PC-9 (cell line): ENCODE measurements around the gene TGFB1I1. TPM values are rescaled to one million over a fixed set of nuclear protein-coding genes. Genes with fewer than 3 reads are reported as not detected.

Experiments
- BruUV-seq: library from RNA; stranded (reverse); fragments of 400-500 nt; replicated peaks from 2 replicates; lab custom pipeline; 2021; lab: Mats Ljungman, UMichigan
- CTCF ChIA-PET: fragments of 300-600 bp; sonication (Branson Sonifier 250); formaldehyde crosslinking; loops from one replicate; lab custom pipeline; 2022; ENCODE audit warnings: antibody characterized with exemption; lab: Charles Lee
- POLR2A ChIA-PET: fragments of 300-600 bp; sonication (Branson Sonifier 250); formaldehyde crosslinking; loops from one replicate; lab custom pipeline; 2022; ENCODE audit warnings: antibody characterized with exemption; ENCODE audit not compliant: unreplicated experiment; lab: Charles Lee
- DNase-seq, 2 experiments: peaks; one replicate each; pipeline versions ENCODE4 v3.0.0 to v3.0.0-alpha.2; 2015 to 2022; ENCODE audit warnings: mixed read lengths in 1 of 2
- H2AFZ ChIP-seq: fragments of 200-600 bp; sonication (generic); 2 replicates; pipeline ENCODE4 v1.8.1; 2017; ENCODE audit warnings: antibody characterized with exemption
- H3F3A ChIP-seq: fragments of 200-600 bp; sonication (generic); 2 replicates; pipeline ENCODE4 v1.8.1; 2017; ENCODE audit warnings: antibody characterized with exemption, mild to moderate bottlenecking, low read depth; ENCODE audit not compliant: insufficient read depth
- H3K27ac ChIP-seq: fragments of 200-600 bp; sonication (generic); 2 replicates; pipeline ENCODE4 v1.6.1; 2016; ENCODE audit warnings: mixed run types
- H3K27me3 ChIP-seq: fragments of 200-600 bp; sonication (generic); 2 replicates; pipeline ENCODE4 v1.6.1; 2016; ENCODE audit warnings: low read depth, mixed run types; ENCODE audit not compliant: insufficient read depth
- H3K36me3 ChIP-seq: fragments of 200-600 bp; sonication (generic); 2 replicates; pipeline ENCODE4 v1.6.1; 2016; ENCODE audit warnings: low read depth, mixed run types
- H3K4me1 ChIP-seq: fragments of 200-600 bp; sonication (generic); replicated peaks from 2 replicates; pipeline ENCODE4 v1.6.1; 2016; ENCODE audit warnings: mixed run types; ENCODE audit not compliant: insufficient read depth
- H3K4me2 ChIP-seq: fragments of 200-600 bp; sonication (generic); 2 replicates; pipeline ENCODE4 v1.6.1; 2017; ENCODE audit warnings: mixed run types
- H3K4me3 ChIP-seq: fragments of 200-600 bp; sonication (generic); 2 replicates; pipeline ENCODE4 v1.6.1; 2016; ENCODE audit warnings: mixed run types
- H3K79me2 ChIP-seq: fragments of 200-600 bp; sonication (generic); 2 replicates; pipeline ENCODE4 v1.6.1; 2017; ENCODE audit warnings: low read depth, mixed run types
- H3K9me2 ChIP-seq: fragments of 200-600 bp; sonication (generic); 2 replicates; pipeline ENCODE4 v1.8.1; 2017; ENCODE audit warnings: mild to moderate bottlenecking; ENCODE audit not compliant: insufficient read depth
- H3K9me3 ChIP-seq: fragments of 200-600 bp; sonication (generic); 2 replicates; pipeline ENCODE4 v1.8.1; 2016; ENCODE audit warnings: low read depth; ENCODE audit not compliant: insufficient read depth
- H4K20me1 ChIP-seq: fragments of 200-600 bp; sonication (generic); 2 replicates; pipeline ENCODE4 v1.8.1; 2017; ENCODE audit not compliant: insufficient read depth
- CTCF ChIP-seq: fragments of 200-600 bp; sonication (generic); conservative IDR thresholded peaks from 2 replicates; pipeline ENCODE4 v1.6.1; 2017; ENCODE audit warnings: mixed run types, antibody characterized with exemption, mild to moderate bottlenecking, moderate library complexity
- EZH2 ChIP-seq: fragments of 200-600 bp; sonication (generic); IDR thresholded peaks from 2 replicates; pipeline ENCODE4 v1.8.0; 2017; ENCODE audit warnings: antibody characterized with exemption, low read depth
- intact Hi-C: fragments of 100-400 bp; cut with micrococcal nuclease; formaldehyde crosslinking; loops from one replicate; pipeline ENCODE4 v1.10.0; 2022; ENCODE audit not compliant: unreplicated experiment
- total RNA-seq: library from RNA; stranded (reverse); gene quantifications from 2 replicates; pipeline ENCODE4 v1.2.3, GENCODE V29; 2021

Gene TGFB1I1
- total RNA-seq, 1 experiment from 2014 or later: 9.0 TPM

GRCh38 chr16:31478956-31479355, 7.0 kb downstream of the TGFB1I1 start:
- H2AFZ ChIP-seq: no peak overlapping the region
- no peak overlapping the region for H3K4me3 ChIP-seq
- no peaks in the 10 kb centered on the region for H3K9me2 ChIP-seq
- BruUV-seq: no TSS peak
- H3K36me3 ChIP-seq: no peaks in the 10 kb centered on the region
- intact Hi-C loops: loop anchor here (1.0 to 5.0 kb wide), 3 partner anchors 8 to 388 kb away; a partner anchor contains a TSS
- H3K9me3 ChIP-seq: no peaks in the 10 kb centered on the region
- H3K27ac ChIP-seq: no peak overlapping the region
- H3K79me2 ChIP-seq: no peaks in the 10 kb centered on the region
- H3K4me2 ChIP-seq: no peak overlapping the region
- H3F3A ChIP-seq: peaks cover 19% of the 10 kb centered on the region
- H3K27me3 ChIP-seq: 0 out of 2 replicates have a peak, but pooled peaks cover 4% of the 10 kb centered on the region
- ChIA-PET POLR2A (no interaction called here), CTCF (no interaction called here)
- TF ChIP-seq CTCF: no peak
- no peaks in the 10 kb centered on the region for H4K20me1 ChIP-seq
- DNase-seq: no peak
- H3K4me1 ChIP-seq: peaks cover 19% of the 10 kb centered on the region

- peaks cover 19% of the 10 kb centered on the region for H3F3A ChIP-seq
- CTCF ChIA-PET: no interaction called here
- H4K20me1 ChIP-seq: no peaks in the 10 kb centered on the region
- H3K4me2 ChIP-seq: no peak overlapping the region
- H3K79me2 ChIP-seq: no peaks in the 10 kb centered on the region
- no peaks in the 10 kb centered on the region for H3K9me2 ChIP-seq
- TF ChIP-seq EZH2 (no peak), CTCF (no peak)
- H3K27ac ChIP-seq: no peak overlapping the region
- H3K36me3 ChIP-seq: no peaks in the 10 kb centered on the region
- H3K27me3 ChIP-seq: 0 out of 2 replicates have a peak, but pooled peaks cover 4% of the 10 kb centered on the region
- no peak overlapping the region for H2AFZ ChIP-seq
- no TSS peak for BruUV-seq
- POLR2A ChIA-PET: no interaction called here
- DNase-seq: no peak
- intact Hi-C loops: loop anchor here (5.0 kb wide), 2 partner anchors 233 to 388 kb away; a partner anchor contains a TSS
- no peaks in the 10 kb centered on the region for H3K9me3 ChIP-seq
- H3K4me3 ChIP-seq: no peak overlapping the region
- H3K4me1 ChIP-seq: peaks cover 19% of the 10 kb centered on the region
Observed at GRCh38 chr16:31479751-31480150, 7.8 kb downstream of the TGFB1I1 start.

- no peak overlapping the region for H2AFZ ChIP-seq
- intact Hi-C loops: no loop called here
- CTCF ChIA-PET: no interaction called here
Observed at GRCh38 chr16:31480851-31481536, 9.0 kb downstream of the TGFB1I1 start.

More at GRCh38 chr16:31480851-31481536, 9.0 kb downstream of the TGFB1I1 start:
- TF ChIP-seq CTCF: no peak
- no peak for TF ChIP-seq EZH2
- Histone ChIP-seq H3K4me2 (no peak overlapping the region), H3F3A (peaks cover 19% of the 10 kb centered on the region), H3K4me3 (no peak overlapping the region), H4K20me1 (no peaks in the 10 kb centered on the region), H3K4me1 (peaks cover 15% of the 10 kb centered on the region), H3K36me3 (no peaks in the 10 kb centered on the region), H3K9me2 (no peaks in the 10 kb centered on the region), H3K27me3 (0 out of 2 replicates have a peak, but pooled peaks cover 4% of the 10 kb centered on the region), H3K79me2 (no peaks in the 10 kb centered on the region), H3K27ac (no peak overlapping the region), H3K9me3 (no peaks in the 10 kb centered on the region)
- POLR2A ChIA-PET: no interaction called here
- no TSS peak for BruUV-seq
- no peak for DNase-seq
